Fibroblast of skin of left biceps (primary cell): Measurements from ENCODE around the gene MRC1.
"Not testable (repeated sequence)": the region's sequence is repeated elsewhere in the genome, so short reads cannot be mapped to it uniquely, and the experiment has no call there.

Experiments used
- DNase-seq, 2 experiments: peaks; one replicate each; pipeline ENCODE4 v3.0.0-alpha.2; 2013; ENCODE audit warnings: low read depth in 2 of 2

MRC1 gene

GRCh38 chr10:17905491-17905890 is 96.3 kb downstream of the MRC1 start:
- DNase-seq: no peak

- no peak for DNase-seq
Measured at GRCh38 chr10:17906002-17906401, 96.9 kb downstream of the MRC1 start.

GRCh38 chr10:17907641-17908040 is 98.5 kb downstream of the MRC1 start:
- DNase-seq: no peak

- peak; percentile 10 to 12 for DNase-seq
Measured at GRCh38 chr10:17910125-17910789, 101.1 kb downstream of the MRC1 start.

GRCh38 chr10:17912754-17913153 is 103.6 kb downstream of the MRC1 start:
- DNase-seq: no peak

- no peak for DNase-seq
Measured at GRCh38 chr10:17913604-17914003, 104.5 kb downstream of the MRC1 start.

- DNase-seq: no peak
Measured at GRCh38 chr10:17914169-17915045, 105.3 kb downstream of the MRC1 start.

GRCh38 chr10:17915181-17915580 is 106.0 kb downstream of the MRC1 start:
- no peak for DNase-seq

- DNase-seq: no peak
Measured at GRCh38 chr10:17918187-17918903, 109.2 kb downstream of the MRC1 start.

- DNase-seq: no peak
Measured at GRCh38 chr10:17921378-17921777, 112.2 kb downstream of the MRC1 start.

GRCh38 chr10:17923728-17924127 is 114.6 kb downstream of the MRC1 start:
- peak; percentile 28 to 36 for DNase-seq

GRCh38 chr10:17943033-17943745 is 134.0 kb downstream of the MRC1 start:
- DNase-seq: no peak

GRCh38 chr10:17950269-17950668 is 141.1 kb downstream of the MRC1 start:
- not testable (repeated sequence) for DNase-seq

- DNase-seq: no peak
Measured at GRCh38 chr10:17950726-17951125, 141.6 kb downstream of the MRC1 start.

GRCh38 chr10:17951868-17952371 is 142.8 kb downstream of the MRC1 start, which contains the start of gene SLC39A12:
Gene SLC39A12 (plus strand): TSS chr10:17951918. CDS start chr10:17953277, 1,359 bp downstream.
- DNase-seq: peak; percentile 30 to 32

- DNase-seq: not testable (repeated sequence)
Measured at GRCh38 chr10:17954372-17954771, 145.2 kb downstream of the MRC1 start.

- no peak for DNase-seq
Measured at GRCh38 chr10:17954861-17955260, 145.7 kb downstream of the MRC1 start.

GRCh38 chr10:17958049-17958448 is 148.9 kb downstream of the MRC1 start:
- DNase-seq: no peak

GRCh38 chr10:17959870-17960269 is 150.7 kb downstream of the MRC1 start:
- no peak for DNase-seq
